Liver (tissue), 9 donors: ENCODE measurements around the gene FYB1. TPM values are rescaled to one million over a fixed set of nuclear protein-coding genes. Genes with fewer than 3 reads are reported as not detected.

ENCODE experiments used
- DNase-seq: peaks from one replicate; pipeline ENCODE4 v3.0.0-alpha.2; 2017; ENCODE audit warnings: low spot score
- H3K27ac ChIP-seq, 2 donors: one replicate each; pipeline ENCODE4 v1.7.0; 2013; ENCODE audit warnings: inconsistent platforms in 2 of 2, low read length in 2 of 2, control low read depth in 1 of 2, low read depth in 1 of 2, mild to moderate bottlenecking in 1 of 2
- H3K27me3 ChIP-seq, 4 donors: one replicate each; pipeline versions ENCODE4 v1.6.1 to v1.7.0; 2013; ENCODE audit warnings: low read length in 3 of 4, inconsistent platforms in 1 of 4, mild to moderate bottlenecking in 1 of 4, moderate library complexity in 1 of 4; ENCODE audit not compliant: control insufficient read depth in 4 of 4, insufficient read depth in 4 of 4
- H3K36me3 ChIP-seq, 4 donors: one replicate each; pipeline versions ENCODE4 v1.6.1 to v1.7.0; 2013; ENCODE audit warnings: low read length in 3 of 4, mild to moderate bottlenecking in 3 of 4, low read depth in 1 of 4, moderate library complexity in 1 of 4; ENCODE audit not compliant: control insufficient read depth in 4 of 4, insufficient read depth in 3 of 4
- H3K4me1 ChIP-seq, 4 donors: one replicate each; pipeline versions ENCODE4 v1.6.1 to v1.7.0; 2013; ENCODE audit warnings: low read length in 3 of 4, mild to moderate bottlenecking in 3 of 4, moderate library complexity in 1 of 4; ENCODE audit not compliant: control insufficient read depth in 4 of 4, insufficient read depth in 4 of 4
- H3K4me3 ChIP-seq, 3 donors: one replicate each; pipeline versions ENCODE4 v1.6.1 to v1.7.0; 2013; ENCODE audit warnings: low read length in 3 of 3, control low read depth in 1 of 3, low read depth in 1 of 3, mild to moderate bottlenecking in 1 of 3
- H3K9ac ChIP-seq, 2 donors: one replicate each; pipeline ENCODE4 v1.7.0; 2013; ENCODE audit warnings: low read length in 2 of 2, mild to moderate bottlenecking in 2 of 2, moderate library complexity in 2 of 2, control low read depth in 1 of 2, low read depth in 1 of 2
- H3K9me3 ChIP-seq, 4 donors: one replicate each; pipeline versions ENCODE4 v1.6.1 to v1.7.0; 2013; ENCODE audit warnings: low read length in 3 of 4; ENCODE audit not compliant: control insufficient read depth in 4 of 4
- EGR1 ChIP-seq, 2 donors: IDR thresholded peaks; 2 replicates each; pipeline ENCODE4 v1.6.1; 2016 to 2018; ENCODE audit warnings: antibody characterized with exemption in 2 of 2, low read depth in 2 of 2
- FOXA1 ChIP-seq: IDR thresholded peaks from 2 replicates; pipeline ENCODE4 v1.6.1; 2016; ENCODE audit warnings: antibody characterized with exemption
- FOXA2 ChIP-seq: IDR thresholded peaks from 2 replicates; pipeline ENCODE4 v1.6.1; 2016; ENCODE audit warnings: antibody characterized with exemption
- GABPA ChIP-seq, 2 donors: IDR thresholded peaks in 1 of 2; conservative IDR thresholded peaks in 1 of 2; 2 replicates each; pipeline ENCODE4 v1.6.1; 2016; ENCODE audit warnings: antibody characterized with exemption in 2 of 2, mild to moderate bottlenecking in 1 of 2, moderate library complexity in 1 of 2
- HNF4A ChIP-seq, 2 donors: conservative IDR thresholded peaks; 2 replicates each; pipeline ENCODE4 v1.6.1; 2016; ENCODE audit warnings: antibody characterized with exemption in 2 of 2, mild to moderate bottlenecking in 2 of 2
- HNF4G ChIP-seq: IDR thresholded peaks from 2 replicates; pipeline ENCODE4 v1.6.1; 2016; ENCODE audit warnings: antibody characterized with exemption
- JUND ChIP-seq, 2 donors: IDR thresholded peaks; 2 replicates each; pipeline ENCODE4 v1.6.1; 2016; ENCODE audit warnings: antibody characterized with exemption in 2 of 2
- NR2F2 ChIP-seq: IDR thresholded peaks from 2 replicates; pipeline ENCODE4 v1.6.1; 2016; ENCODE audit warnings: antibody characterized with exemption
- RAD21 ChIP-seq, 2 donors: IDR thresholded peaks; 2 replicates each; pipeline ENCODE4 v1.6.1; 2016; ENCODE audit warnings: antibody characterized with exemption in 2 of 2, mild to moderate bottlenecking in 2 of 2
- RXRA ChIP-seq, 2 donors: IDR thresholded peaks; 2 replicates each; pipeline ENCODE4 v1.6.1; 2017 to 2018; ENCODE audit warnings: antibody characterized with exemption in 2 of 2, mild to moderate bottlenecking in 1 of 2
- SP1 ChIP-seq: IDR thresholded peaks from 2 replicates; pipeline ENCODE4 v1.6.1; 2018; ENCODE audit warnings: antibody characterized with exemption, mild to moderate bottlenecking
- TAF1 ChIP-seq: conservative IDR thresholded peaks from 2 replicates; pipeline ENCODE4 v1.6.1; 2016; ENCODE audit warnings: antibody characterized with exemption, mild to moderate bottlenecking
- YY1 ChIP-seq: IDR thresholded peaks from 2 replicates; pipeline ENCODE4 v1.6.1; 2016; ENCODE audit warnings: antibody characterized with exemption, mild to moderate bottlenecking
- WGBS: extraction: QIAGEN DNeasy Blood & Tissue Kit; methylation state at CpG from one replicate; pipeline ENCODE4 v1.1.7; 2013; 5-methylcytosine and 5-hydroxymethylcytosine counted together
- polyA plus RNA-seq, 2 donors: library from polyadenylated mRNA; stranded (reverse) in 1 of 2; unstranded in 1 of 2; fragments of 200-250 nt in 1 of 2; fragments of >200 nt in 1 of 2; fragmentation: Nextera tagmentation in 1 of 2; extraction: Ambion mirVana in 1 of 2; gene quantifications; one replicate each; pipeline versions ENCODE4 v1.2.1 to v1.2.3, GENCODE V29; 2013 to 2015
- total RNA-seq, 2 donors: library from RNA; depleted of rRNA; stranded (reverse); fragments of >200 nt; gene quantifications; one replicate each; pipeline ENCODE4 v1.2.3, GENCODE V29; 2014
- TF ChIP-seq, protein P1 (sequence below): IDR thresholded peaks from 2 replicates; pipeline ENCODE4 v1.6.1; 2016; ENCODE audit warnings: antibody characterized with exemption
- TF ChIP-seq, protein P2 (sequence below): IDR thresholded peaks from 2 replicates; pipeline ENCODE4 v1.6.1; 2016; ENCODE audit warnings: antibody characterized with exemption
- TF ChIP-seq, protein P3 (sequence below): IDR thresholded peaks from 2 replicates; pipeline ENCODE4 v1.6.1; 2016; ENCODE audit warnings: antibody characterized with exemption
- TF ChIP-seq, protein P4 (sequence below): fragments of 150-350 bp; IDR thresholded peaks from 2 replicates; pipeline ENCODE4 v1.5.1; 2017; ENCODE audit warnings: improper control_type of control experiment, low read depth, low read length; ENCODE audit not compliant: missing input control
- TF ChIP-seq, protein P5 (sequence below): IDR thresholded peaks from 2 replicates; pipeline ENCODE4 v1.6.1; 2016; ENCODE audit warnings: antibody characterized with exemption, mild to moderate bottlenecking
- donor health status: healthy.
- donor health status: healthy.
- donor health status: healthy.
- donor health status: healthy.
- donor health status: healthy.

Gene FYB1
- total and polyA plus RNA-seq, 4 donors, result 2.3 to 14.6 (median 6.9) TPM

DNA sequence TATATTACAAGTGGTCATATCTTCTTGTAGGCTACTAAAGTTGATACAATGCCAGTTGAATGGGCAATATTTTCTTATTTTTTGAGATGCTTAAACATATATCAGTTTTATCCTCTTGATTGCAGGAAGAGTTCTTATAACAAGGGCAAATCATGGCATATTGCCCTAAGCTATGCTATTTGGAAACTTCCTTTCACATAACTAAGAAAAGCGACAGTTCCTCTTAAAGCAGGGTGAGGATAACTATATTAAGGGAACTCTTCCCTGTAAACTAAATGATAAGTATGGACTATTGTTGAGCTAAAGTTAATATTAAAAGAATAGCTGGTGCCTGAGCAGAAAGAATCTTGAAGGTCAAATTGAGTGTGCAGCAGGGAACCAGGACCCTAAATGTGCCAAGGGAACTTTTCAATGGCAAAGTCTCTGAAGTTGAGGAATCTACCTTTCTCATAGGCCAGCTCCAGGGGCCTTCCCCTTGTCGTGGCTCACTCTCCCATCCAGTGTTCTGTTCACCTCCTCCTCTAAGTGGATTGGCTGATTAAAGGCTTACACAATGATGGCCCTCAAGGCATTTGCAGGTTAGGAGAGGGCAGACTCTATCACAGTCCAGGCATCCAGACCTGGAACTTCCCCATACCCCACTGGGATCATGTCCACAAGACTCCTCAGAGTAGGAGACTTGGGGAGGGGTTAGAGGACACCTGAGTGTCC is 26.8 kb downstream of the FYB1 start:
- WGBS, result 72% methylated on average over 2 of the region's 2 CpGs
- Histone ChIP-seq H3K4me1 (no peaks in the 10 kb centered on the region), H3K9me3 (no peaks in the 10 kb centered on the region), H3K9ac (no peak overlapping the region), H3K27me3 (peaks cover 0 to 3% (median 0%) of the 10 kb centered on the region in 4 donors), H3K36me3 (no peaks in the 10 kb centered on the region), H3K27ac (no peak overlapping the region), H3K4me3 (no peak overlapping the region)
- TF ChIP-seq FOXA2, result no peak
- no peak for TF ChIP-seq YY1
- no peak for TF ChIP-seq HNF4G
- TF ChIP-seq NR2F2, result no peak
- TF ChIP-seq TAF1, result no peak
- TF ChIP-seq, protein P1, sequence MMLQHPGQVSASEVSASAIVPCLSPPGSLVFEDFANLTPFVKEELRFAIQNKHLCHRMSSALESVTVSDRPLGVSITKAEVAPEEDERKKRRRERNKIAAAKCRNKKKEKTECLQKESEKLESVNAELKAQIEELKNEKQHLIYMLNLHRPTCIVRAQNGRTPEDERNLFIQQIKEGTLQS, result no peak
- no peak for TF ChIP-seq GABPA (IDR thresholded peaks at IDR 0.05 in 1 of 2, conservative IDR thresholded peaks at IDR 0.05 in 1 of 2)
- TF ChIP-seq, protein P2, sequence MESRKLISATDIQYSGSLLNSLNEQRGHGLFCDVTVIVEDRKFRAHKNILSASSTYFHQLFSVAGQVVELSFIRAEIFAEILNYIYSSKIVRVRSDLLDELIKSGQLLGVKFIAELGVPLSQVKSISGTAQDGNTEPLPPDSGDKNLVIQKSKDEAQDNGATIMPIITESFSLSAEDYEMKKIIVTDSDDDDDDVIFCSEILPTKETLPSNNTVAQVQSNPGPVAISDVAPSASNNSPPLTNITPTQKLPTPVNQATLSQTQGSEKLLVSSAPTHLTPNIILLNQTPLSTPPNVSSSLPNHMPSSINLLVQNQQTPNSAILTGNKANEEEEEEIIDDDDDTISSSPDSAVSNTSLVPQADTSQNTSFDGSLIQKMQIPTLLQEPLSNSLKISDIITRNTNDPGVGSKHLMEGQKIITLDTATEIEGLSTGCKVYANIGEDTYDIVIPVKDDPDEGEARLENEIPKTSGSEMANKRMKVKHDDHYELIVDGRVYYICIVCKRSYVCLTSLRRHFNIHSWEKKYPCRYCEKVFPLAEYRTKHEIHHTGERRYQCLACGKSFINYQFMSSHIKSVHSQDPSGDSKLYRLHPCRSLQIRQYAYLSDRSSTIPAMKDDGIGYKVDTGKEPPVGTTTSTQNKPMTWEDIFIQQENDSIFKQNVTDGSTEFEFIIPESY, result no peak
- no peak for TF ChIP-seq SP1
- TF ChIP-seq, protein P3, sequence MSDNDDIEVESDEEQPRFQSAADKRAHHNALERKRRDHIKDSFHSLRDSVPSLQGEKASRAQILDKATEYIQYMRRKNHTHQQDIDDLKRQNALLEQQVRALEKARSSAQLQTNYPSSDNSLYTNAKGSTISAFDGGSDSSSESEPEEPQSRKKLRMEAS, result no peak
- TF ChIP-seq HNF4A (conservative IDR thresholded peaks at IDR 0.05), result no peak
- no peak for TF ChIP-seq EGR1 (IDR thresholded peaks at IDR 0.05; ENCODE audit: low read depth in 2 of 2)
- no peak for TF ChIP-seq FOXA1
- TF ChIP-seq JUND (IDR thresholded peaks at IDR 0.05), result no peak
- TF ChIP-seq, protein P4, sequence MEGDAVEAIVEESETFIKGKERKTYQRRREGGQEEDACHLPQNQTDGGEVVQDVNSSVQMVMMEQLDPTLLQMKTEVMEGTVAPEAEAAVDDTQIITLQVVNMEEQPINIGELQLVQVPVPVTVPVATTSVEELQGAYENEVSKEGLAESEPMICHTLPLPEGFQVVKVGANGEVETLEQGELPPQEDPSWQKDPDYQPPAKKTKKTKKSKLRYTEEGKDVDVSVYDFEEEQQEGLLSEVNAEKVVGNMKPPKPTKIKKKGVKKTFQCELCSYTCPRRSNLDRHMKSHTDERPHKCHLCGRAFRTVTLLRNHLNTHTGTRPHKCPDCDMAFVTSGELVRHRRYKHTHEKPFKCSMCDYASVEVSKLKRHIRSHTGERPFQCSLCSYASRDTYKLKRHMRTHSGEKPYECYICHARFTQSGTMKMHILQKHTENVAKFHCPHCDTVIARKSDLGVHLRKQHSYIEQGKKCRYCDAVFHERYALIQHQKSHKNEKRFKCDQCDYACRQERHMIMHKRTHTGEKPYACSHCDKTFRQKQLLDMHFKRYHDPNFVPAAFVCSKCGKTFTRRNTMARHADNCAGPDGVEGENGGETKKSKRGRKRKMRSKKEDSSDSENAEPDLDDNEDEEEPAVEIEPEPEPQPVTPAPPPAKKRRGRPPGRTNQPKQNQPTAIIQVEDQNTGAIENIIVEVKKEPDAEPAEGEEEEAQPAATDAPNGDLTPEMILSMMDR, result no peak
- no peak for TF ChIP-seq RXRA (IDR thresholded peaks at IDR 0.05)
- no peak for TF ChIP-seq RAD21 (IDR thresholded peaks at IDR 0.05)
- TF ChIP-seq, protein P5, sequence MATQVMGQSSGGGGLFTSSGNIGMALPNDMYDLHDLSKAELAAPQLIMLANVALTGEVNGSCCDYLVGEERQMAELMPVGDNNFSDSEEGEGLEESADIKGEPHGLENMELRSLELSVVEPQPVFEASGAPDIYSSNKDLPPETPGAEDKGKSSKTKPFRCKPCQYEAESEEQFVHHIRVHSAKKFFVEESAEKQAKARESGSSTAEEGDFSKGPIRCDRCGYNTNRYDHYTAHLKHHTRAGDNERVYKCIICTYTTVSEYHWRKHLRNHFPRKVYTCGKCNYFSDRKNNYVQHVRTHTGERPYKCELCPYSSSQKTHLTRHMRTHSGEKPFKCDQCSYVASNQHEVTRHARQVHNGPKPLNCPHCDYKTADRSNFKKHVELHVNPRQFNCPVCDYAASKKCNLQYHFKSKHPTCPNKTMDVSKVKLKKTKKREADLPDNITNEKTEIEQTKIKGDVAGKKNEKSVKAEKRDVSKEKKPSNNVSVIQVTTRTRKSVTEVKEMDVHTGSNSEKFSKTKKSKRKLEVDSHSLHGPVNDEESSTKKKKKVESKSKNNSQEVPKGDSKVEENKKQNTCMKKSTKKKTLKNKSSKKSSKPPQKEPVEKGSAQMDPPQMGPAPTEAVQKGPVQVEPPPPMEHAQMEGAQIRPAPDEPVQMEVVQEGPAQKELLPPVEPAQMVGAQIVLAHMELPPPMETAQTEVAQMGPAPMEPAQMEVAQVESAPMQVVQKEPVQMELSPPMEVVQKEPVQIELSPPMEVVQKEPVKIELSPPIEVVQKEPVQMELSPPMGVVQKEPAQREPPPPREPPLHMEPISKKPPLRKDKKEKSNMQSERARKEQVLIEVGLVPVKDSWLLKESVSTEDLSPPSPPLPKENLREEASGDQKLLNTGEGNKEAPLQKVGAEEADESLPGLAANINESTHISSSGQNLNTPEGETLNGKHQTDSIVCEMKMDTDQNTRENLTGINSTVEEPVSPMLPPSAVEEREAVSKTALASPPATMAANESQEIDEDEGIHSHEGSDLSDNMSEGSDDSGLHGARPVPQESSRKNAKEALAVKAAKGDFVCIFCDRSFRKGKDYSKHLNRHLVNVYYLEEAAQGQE, result no peak
- no peak for DNase-seq
